ENCODE results near the gene ETS1.

- TF ChIP-seq, protein P1, sequence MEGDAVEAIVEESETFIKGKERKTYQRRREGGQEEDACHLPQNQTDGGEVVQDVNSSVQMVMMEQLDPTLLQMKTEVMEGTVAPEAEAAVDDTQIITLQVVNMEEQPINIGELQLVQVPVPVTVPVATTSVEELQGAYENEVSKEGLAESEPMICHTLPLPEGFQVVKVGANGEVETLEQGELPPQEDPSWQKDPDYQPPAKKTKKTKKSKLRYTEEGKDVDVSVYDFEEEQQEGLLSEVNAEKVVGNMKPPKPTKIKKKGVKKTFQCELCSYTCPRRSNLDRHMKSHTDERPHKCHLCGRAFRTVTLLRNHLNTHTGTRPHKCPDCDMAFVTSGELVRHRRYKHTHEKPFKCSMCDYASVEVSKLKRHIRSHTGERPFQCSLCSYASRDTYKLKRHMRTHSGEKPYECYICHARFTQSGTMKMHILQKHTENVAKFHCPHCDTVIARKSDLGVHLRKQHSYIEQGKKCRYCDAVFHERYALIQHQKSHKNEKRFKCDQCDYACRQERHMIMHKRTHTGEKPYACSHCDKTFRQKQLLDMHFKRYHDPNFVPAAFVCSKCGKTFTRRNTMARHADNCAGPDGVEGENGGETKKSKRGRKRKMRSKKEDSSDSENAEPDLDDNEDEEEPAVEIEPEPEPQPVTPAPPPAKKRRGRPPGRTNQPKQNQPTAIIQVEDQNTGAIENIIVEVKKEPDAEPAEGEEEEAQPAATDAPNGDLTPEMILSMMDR (IDR thresholded peaks at IDR 0.05; ENCODE audit: low read length) = no peak
- TF ChIP-seq EZH2 (IDR thresholded peaks at IDR 0.05; ENCODE audit: borderline replicate concordance, low read length) = no peak
Observed at GRCh38 chr11:128616161-128616560, 28.8 kb upstream of the ETS1 start.

All from OCI-LY1 (cell line).